Fibroblast of lung (primary cell): ENCODE measurements around the gene RAPH1.

Experiments
- EZH2 ChIP-seq: IDR thresholded peaks from 2 replicates; pipeline ENCODE4 v1.5.1; 2012; ENCODE audit warnings: low read length, control low read depth, mild to moderate bottlenecking; ENCODE audit errors: missing control alignments
- TF ChIP-seq, protein P1 (sequence below), 2 donors: IDR thresholded peaks in 1 of 2; conservative IDR thresholded peaks in 1 of 2; 1 replicate in 1 of 2; 2 replicates in 1 of 2; pipeline ENCODE4 v1.5.1; 2011 to 2012; ENCODE audit warnings: low read length in 2 of 2, control low read depth in 1 of 2, inconsistent platforms in 1 of 2, low read depth in 1 of 2, mild to moderate bottlenecking in 1 of 2

DNA sequence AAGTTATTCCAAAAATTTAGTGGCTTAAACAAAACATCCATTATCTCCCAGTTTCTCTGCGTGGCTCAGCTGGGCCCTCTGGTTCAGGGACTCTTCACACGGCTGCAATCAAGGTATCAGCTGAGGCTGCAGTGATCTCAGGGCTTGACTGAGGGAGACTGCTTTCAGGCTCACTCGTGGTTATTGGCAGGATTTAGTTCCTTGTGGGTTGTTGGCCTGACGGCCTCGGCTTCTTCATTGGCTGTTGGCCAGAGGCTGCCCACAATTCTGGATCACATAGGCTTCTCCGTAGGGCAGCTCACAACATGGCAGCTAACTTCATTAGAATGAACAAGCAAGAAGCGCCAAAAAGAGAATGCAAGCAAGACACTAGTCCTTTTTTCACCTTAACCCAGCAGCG, 116.8 kb downstream of the RAPH1 start:
- TF ChIP-seq, protein P1, sequence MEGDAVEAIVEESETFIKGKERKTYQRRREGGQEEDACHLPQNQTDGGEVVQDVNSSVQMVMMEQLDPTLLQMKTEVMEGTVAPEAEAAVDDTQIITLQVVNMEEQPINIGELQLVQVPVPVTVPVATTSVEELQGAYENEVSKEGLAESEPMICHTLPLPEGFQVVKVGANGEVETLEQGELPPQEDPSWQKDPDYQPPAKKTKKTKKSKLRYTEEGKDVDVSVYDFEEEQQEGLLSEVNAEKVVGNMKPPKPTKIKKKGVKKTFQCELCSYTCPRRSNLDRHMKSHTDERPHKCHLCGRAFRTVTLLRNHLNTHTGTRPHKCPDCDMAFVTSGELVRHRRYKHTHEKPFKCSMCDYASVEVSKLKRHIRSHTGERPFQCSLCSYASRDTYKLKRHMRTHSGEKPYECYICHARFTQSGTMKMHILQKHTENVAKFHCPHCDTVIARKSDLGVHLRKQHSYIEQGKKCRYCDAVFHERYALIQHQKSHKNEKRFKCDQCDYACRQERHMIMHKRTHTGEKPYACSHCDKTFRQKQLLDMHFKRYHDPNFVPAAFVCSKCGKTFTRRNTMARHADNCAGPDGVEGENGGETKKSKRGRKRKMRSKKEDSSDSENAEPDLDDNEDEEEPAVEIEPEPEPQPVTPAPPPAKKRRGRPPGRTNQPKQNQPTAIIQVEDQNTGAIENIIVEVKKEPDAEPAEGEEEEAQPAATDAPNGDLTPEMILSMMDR (conservative IDR thresholded peaks at IDR 0.05 in 1 of 2, IDR thresholded peaks at IDR 0.05 in 1 of 2; ENCODE audit: low read depth in 1 of 2, low read length in 2 of 2), result no peak
- TF ChIP-seq EZH2, result no peak
